Measurements from ENCODE around the gene LZTFL1.

GRCh38 chr3:45872569-45872968 lies 30.6 kb upstream of the LZTFL1 start:
- TF ChIP-seq POLR2AphosphoS5 (IDR thresholded peaks at IDR 0.05; ENCODE audit: borderline replicate concordance, low read depth, low read length) (no peak), EZH2 (IDR thresholded peaks at IDR 0.05) (no peak), FOXP2 (optimal IDR thresholded peaks at IDR 0.05; ENCODE audit: control extremely low read depth, extremely low read length, insufficient read depth) (no peak)

Data from SK-N-MC (cell line).